22Rv1 (cell line): ENCODE results near the gene RAC3.

Source experiments
- H3K27ac ChIP-seq: fragments of 450-650 bp; 2 replicates; pipeline ENCODE4 v1.5.1; 2017
- CTCF ChIP-seq: fragments of 450-650 bp; IDR thresholded peaks from 2 replicates; pipeline ENCODE4 v1.5.1; 2017; ENCODE audit warnings: mild to moderate bottlenecking
- ZFX ChIP-seq: fragments of 450-650 bp; IDR thresholded peaks from 2 replicates; pipeline ENCODE4 v1.6.1; 2017; ENCODE audit warnings: antibody characterized with exemption, borderline replicate concordance

RAC3 gene

GRCh38 chr17:81995463-81996231, 35.8 kb upstream of the RAC3 start:
- no peak for TF ChIP-seq ZFX
- no peak for TF ChIP-seq CTCF
- no peak overlapping the region for H3K27ac ChIP-seq

DNA sequence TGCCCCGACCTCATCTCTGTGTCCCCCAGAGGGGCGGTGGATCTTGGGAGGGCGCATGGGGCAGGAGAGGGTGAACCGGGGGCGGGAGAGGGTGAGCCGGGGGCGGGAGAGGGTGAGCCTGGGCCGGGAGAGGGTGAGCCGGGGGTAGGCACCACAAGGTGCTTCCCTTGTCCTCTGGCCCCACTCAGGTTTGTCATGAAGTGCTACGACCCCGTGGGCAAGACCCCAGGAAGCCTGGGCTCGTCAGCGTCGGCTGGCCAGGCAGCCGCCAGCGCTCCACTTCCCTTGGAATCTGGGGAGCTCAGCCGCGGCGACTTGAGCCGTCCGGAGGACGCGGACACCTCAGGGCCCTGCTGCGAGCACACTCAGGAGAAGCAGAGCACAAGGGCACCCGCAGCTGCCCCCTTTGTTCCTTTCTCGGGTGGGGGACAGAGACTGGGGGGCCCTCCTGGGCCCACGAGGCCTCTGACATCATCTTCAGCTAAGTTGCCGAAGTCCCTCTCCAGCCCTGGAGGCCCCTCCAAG, 35.2 kb upstream of the RAC3 start:
- no peak overlapping the region for H3K27ac ChIP-seq
- TF ChIP-seq ZFX (no peak), CTCF (no peak)

- TF ChIP-seq ZFX (no peak), CTCF (no peak)
- no peak overlapping the region for H3K27ac ChIP-seq
Measured at GRCh38 chr17:81996757-81997441, 34.6 kb upstream of the RAC3 start.

DNA sequence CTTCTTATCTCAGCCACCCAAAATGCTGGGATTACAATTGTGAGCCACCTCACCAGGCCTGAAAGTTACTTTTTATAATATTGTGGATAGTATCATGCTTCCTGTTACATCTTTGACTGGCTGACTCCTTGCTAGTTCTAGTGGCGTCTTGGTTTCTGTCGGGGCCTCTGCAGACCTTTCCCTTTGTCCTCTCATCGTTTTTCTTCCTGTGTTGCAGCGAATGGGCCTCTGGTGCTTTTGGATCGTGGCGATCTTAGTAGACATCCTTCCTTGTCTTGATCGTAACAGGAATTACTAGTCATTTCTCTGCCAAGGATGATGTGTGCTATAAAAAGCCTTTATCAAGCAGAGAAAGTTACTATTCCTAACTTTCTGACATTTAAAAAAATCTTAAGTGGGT, 33.3 kb upstream of the RAC3 start:
- no peak overlapping the region for H3K27ac ChIP-seq
- TF ChIP-seq CTCF, result no peak
- TF ChIP-seq ZFX, result no peak

DNA sequence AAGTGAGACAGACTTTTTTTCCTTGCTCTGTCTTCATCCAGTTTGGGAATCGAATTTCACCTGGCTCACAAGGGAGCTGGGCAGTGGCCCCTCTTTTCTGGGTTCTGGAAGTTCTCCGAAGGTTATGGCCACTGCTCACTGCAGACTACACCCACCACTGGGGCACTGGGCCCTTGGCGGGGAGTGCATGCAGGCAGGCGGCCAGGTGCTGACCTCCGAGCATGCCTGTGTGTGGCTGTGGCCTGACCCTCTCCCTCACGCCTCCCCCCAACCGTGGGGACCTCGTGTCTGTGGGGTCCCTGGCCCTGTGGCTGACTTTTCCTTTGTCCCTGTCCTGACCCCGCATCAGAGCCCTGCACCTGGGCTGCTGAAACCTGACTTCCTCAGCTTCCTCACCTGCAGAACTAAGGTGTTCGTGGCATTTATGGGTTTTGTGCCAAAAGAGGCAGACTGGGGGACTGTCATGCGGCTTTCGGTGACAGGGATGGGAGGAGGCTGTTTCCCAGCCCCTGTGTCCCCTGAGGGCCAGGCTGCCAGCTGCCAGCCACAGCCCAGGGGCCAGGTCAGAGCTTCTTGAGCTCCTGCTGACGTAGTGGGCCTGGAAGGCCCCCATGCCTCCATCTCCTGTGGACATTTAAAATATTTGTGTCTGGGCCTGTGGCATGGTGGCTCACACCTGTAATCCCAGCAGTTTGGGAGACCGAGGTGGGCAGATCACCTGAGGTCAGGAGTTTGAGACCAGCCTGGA, 32.6 kb upstream of the RAC3 start:
- H3K27ac ChIP-seq, result no peak overlapping the region
- TF ChIP-seq ZFX (no peak), CTCF (no peak)

GRCh38 chr17:81999587-81999975, 31.9 kb upstream of the RAC3 start:
- TF ChIP-seq ZFX (no peak), CTCF (no peak)

More at GRCh38 chr17:81999587-81999975, 31.9 kb upstream of the RAC3 start:
- H3K27ac ChIP-seq, result no peak overlapping the region
